ENCODE measurements around the gene HIVEP3. TPM values are rescaled to one million over a fixed set of nuclear protein-coding genes. Genes with fewer than 3 reads are reported as not detected.

HIVEP3 gene
- total RNA-seq, 3 donors from 2014 or later = 107 to 117 (median 114) TPM

- DNase-seq = no peak
- no peaks in the 10 kb centered on the region for H3K9me3 Mint-ChIP-seq
- no peaks in the 10 kb centered on the region for H3K27me3 Mint-ChIP-seq (ENCODE audit: low read depth)
- ATAC-seq = no peak
- H3K4me3 Mint-ChIP-seq = no peak overlapping the region
- peaks cover 19% of the 10 kb centered on the region for H3K36me3 Mint-ChIP-seq (ENCODE audit: insufficient read depth)
- peaks cover 32% of the 10 kb centered on the region for H3K4me1 Mint-ChIP-seq (ENCODE audit: low read depth)
These were observed 70.3 kb downstream of the HIVEP3 start for GRCh38 chr1:41848216-41848952.

- Mint-ChIP-seq H3K9me3 (no peaks in the 10 kb centered on the region), H3K27me3 (ENCODE audit: low read depth) (no peaks in the 10 kb centered on the region), H3K4me3 (no peak overlapping the region), H3K36me3 (ENCODE audit: insufficient read depth) (peaks cover 17% of the 10 kb centered on the region), H3K4me1 (ENCODE audit: low read depth) (peaks cover 32% of the 10 kb centered on the region)
- DNase-seq (no peak), ATAC-seq (no peak)
These were observed 71.0 kb downstream of the HIVEP3 start for GRCh38 chr1:41847733-41848132.

GRCh38 chr1:41846625-41847405, 71.9 kb downstream of the HIVEP3 start:
- DNase-seq (no peak), ATAC-seq (no peak)
- Mint-ChIP-seq H3K36me3 (ENCODE audit: insufficient read depth) (peaks cover 17% of the 10 kb centered on the region), H3K27me3 (ENCODE audit: low read depth) (no peaks in the 10 kb centered on the region), H3K4me3 (no peak overlapping the region), H3K4me1 (ENCODE audit: low read depth) (peaks cover 32% of the 10 kb centered on the region), H3K9me3 (no peaks in the 10 kb centered on the region)

DNA sequence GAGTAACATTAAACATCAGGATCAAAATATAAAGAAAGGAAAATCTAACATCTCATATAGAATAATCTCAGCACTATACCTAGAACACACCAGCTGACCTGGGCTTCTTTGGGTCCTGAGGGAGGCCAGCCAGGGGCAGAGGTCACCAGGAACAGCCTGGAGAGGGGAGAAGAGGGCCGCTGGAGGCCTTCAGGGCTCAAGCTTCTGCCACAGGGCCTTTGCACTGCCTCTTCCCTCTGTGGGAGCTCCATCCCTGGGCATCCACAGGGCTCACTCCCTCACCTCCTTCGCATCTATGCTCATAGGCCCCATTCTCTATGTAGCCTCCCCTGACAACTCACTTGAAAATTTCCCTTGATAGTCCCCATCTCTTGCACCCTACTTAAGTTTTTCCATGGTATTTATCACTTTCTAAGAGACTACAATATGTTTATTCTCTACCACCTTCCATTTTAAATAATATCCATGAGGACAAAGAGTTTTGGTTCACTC, 73.9 kb downstream of the HIVEP3 start:
- ATAC-seq = no peak
- peaks cover 28% of the 10 kb centered on the region for H3K4me1 Mint-ChIP-seq (ENCODE audit: low read depth)
- no peaks in the 10 kb centered on the region for H3K27me3 Mint-ChIP-seq (ENCODE audit: low read depth)
- no peaks in the 10 kb centered on the region for H3K9me3 Mint-ChIP-seq
- no peak overlapping the region for H3K4me3 Mint-ChIP-seq
- peaks cover 17% of the 10 kb centered on the region for H3K36me3 Mint-ChIP-seq (ENCODE audit: insufficient read depth)
- no peak for DNase-seq

DNA sequence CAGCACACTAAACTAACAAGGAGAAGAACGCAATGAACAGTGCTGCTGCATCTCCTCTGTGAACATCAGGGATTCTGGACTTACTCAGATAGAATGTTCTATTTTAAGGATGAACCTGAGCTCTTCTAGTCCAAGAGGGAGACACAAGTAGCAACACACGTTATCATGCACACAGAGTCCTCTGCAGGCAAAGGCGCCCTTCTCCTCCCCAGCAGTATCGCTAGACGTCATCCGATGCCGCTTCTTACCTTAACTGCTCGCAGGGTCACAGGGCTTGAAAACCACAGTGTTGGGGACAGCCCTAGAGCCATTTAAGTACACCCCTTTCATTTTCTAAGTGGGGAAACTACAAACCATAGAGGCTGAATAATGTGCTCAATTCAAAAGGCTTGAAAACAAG, 74.5 kb downstream of the HIVEP3 start:
- Mint-ChIP-seq H3K4me1 (ENCODE audit: low read depth) (peaks cover 26% of the 10 kb centered on the region), H3K9me3 (no peaks in the 10 kb centered on the region)
- ATAC-seq = no peak

DNA sequence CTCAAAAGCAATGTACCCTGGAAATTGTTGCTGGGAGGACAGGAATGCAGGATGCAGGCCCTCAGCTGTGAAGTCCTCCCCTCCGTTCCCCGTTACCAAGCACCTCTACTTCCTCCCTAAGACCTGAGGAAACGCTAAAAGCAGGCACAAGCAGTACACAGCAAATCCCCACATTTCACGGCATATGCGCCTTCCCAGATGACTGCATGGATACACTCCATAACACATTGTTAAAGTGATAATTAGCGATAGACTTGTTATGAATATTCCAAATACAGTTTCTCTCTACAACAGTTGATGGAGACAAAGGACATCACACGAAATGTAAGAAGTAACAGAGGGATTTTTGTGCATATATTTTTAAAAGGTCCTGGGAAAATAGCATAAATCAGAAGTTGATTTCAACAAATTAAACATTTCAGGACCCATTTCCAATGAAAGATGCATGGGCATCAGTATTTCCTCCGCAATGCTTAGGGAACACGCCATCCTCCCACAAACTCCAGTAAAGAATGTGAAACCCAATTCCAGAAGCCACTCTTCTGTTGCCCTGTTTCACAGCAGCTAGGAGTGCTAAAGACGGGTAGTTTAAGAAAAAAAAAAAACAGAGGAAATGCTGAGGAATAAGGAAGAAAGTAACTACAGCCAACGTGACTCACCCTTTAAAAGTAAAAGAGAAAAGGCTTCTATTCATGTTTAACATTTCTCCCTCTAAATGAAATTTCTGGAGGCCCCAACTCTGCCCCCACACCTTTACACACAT, 75.5 kb downstream of the HIVEP3 start:
- peaks cover 26% of the 10 kb centered on the region for H3K4me1 Mint-ChIP-seq (ENCODE audit: low read depth)
- H3K27me3 Mint-ChIP-seq (ENCODE audit: low read depth) = no peaks in the 10 kb centered on the region
- peaks cover 17% of the 10 kb centered on the region for H3K36me3 Mint-ChIP-seq (ENCODE audit: insufficient read depth)
- ATAC-seq (no peak), DNase-seq (no peak)
- H3K9me3 Mint-ChIP-seq = no peaks in the 10 kb centered on the region
- H3K4me3 Mint-ChIP-seq = no peak overlapping the region

More for the DNA sequence above, 74.5 kb downstream of the HIVEP3 start:
- Mint-ChIP-seq H3K4me3 (no peak overlapping the region), H3K27me3 (ENCODE audit: low read depth) (no peaks in the 10 kb centered on the region), H3K36me3 (ENCODE audit: insufficient read depth) (peaks cover 17% of the 10 kb centered on the region)
- no peak for DNase-seq

- H3K9me3 Mint-ChIP-seq = no peaks in the 10 kb centered on the region
- H3K4me3 Mint-ChIP-seq = no peak overlapping the region
- peaks cover 22% of the 10 kb centered on the region for H3K4me1 Mint-ChIP-seq (ENCODE audit: low read depth)
- H3K27me3 Mint-ChIP-seq (ENCODE audit: low read depth) = no peaks in the 10 kb centered on the region
- ATAC-seq (no peak), DNase-seq (no peak)
- H3K36me3 Mint-ChIP-seq (ENCODE audit: insufficient read depth) = peaks cover 10% of the 10 kb centered on the region
These were observed 76.4 kb downstream of the HIVEP3 start for GRCh38 chr1:41842326-41842725.

DNA sequence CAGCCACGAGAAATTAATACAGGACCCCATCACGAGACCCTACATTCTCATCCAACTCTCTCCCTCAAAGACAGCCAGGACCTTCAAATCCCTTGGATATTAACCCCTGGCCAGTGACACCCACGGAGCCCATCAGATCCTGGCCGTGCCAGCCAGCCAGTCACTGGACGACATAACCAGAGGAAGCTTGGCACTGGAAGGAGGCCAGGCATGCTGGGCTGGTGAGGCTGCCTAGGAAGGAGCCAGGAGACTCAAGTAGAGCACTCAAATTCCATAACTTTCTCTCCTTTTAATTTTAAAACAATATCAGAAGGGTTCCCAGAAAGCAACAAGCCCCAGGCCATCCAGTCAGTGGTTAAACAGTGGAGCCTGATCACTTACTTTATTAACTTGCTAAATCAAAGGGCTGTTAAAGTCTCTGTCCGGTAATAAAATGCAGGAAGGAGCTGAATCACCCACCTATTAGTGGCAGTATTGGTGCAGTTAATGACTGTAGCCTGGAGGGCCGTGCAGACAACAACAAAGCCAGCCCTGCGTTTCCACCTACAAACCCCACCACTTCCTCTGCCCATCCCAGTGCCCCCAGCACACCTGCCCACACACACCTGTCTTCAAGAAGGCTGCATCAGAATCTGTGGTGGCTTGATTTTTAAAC, 78.0 kb downstream of the HIVEP3 start:
- no peak for DNase-seq
- Mint-ChIP-seq H3K27me3 (ENCODE audit: low read depth) (no peaks in the 10 kb centered on the region), H3K4me3 (no peak overlapping the region), H3K4me1 (ENCODE audit: low read depth) (peaks cover 10% of the 10 kb centered on the region), H3K36me3 (ENCODE audit: insufficient read depth) (no peaks in the 10 kb centered on the region), H3K9me3 (no peaks in the 10 kb centered on the region)
- ATAC-seq = no peak

DNA sequence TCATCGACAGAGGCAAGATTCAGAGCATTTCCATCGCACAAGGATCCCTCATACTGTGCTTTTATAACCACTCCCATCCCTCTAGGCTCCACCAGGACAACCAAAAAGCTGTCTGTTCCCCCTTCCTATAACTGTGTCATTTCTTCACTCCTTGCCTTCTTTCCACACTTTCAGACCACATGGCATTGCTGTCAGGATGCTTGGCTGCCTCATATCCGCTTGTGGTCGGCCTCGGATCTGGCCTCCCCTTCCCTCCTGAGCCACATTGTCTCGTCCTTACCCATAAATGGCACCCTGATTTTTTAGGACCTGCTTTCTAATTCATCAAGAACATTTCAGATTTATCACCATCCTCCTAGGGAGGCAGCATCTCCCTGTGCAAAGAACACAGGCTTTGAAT, 80.5 kb downstream of the HIVEP3 start:
- no peaks in the 10 kb centered on the region for H3K27me3 Mint-ChIP-seq (ENCODE audit: low read depth)
- H3K4me1 Mint-ChIP-seq (ENCODE audit: low read depth) = peaks cover 5% of the 10 kb centered on the region
- no peaks in the 10 kb centered on the region for H3K36me3 Mint-ChIP-seq (ENCODE audit: insufficient read depth)
- DNase-seq = no peak
- no peaks in the 10 kb centered on the region for H3K9me3 Mint-ChIP-seq
- H3K4me3 Mint-ChIP-seq = no peak overlapping the region
- ATAC-seq = no peak

DNA sequence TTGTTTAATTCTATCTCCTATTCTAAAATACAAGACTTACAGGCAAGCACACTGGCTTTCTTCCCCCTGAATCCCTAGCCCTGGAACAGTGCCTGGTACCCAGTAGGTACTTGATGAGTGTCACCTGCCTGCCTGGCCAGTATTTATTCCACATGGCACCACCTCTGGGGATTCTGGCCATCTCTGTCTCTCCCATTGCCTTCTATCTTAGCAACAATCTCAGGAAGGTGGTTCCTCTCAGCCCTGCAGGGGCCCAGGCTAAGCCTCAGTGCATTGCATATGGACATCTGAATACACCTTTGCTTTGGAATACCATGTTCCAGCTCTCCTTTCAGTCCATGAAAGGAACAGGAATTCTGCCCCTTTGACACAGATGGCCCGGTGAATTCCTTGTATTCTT, 81.0 kb downstream of the HIVEP3 start:
- Mint-ChIP-seq H3K27me3 (ENCODE audit: low read depth) (no peaks in the 10 kb centered on the region), H3K4me3 (no peak overlapping the region), H3K36me3 (ENCODE audit: insufficient read depth) (no peaks in the 10 kb centered on the region), H3K9me3 (no peaks in the 10 kb centered on the region), H3K4me1 (ENCODE audit: low read depth) (peaks cover 5% of the 10 kb centered on the region)
- ATAC-seq (no peak), DNase-seq (no peak)

GRCh38 chr1:41835485-41835884, 83.2 kb downstream of the HIVEP3 start:
- Mint-ChIP-seq H3K4me3 (no peak overlapping the region), H3K9me3 (no peaks in the 10 kb centered on the region), H3K36me3 (ENCODE audit: insufficient read depth) (peaks cover 2% of the 10 kb centered on the region), H3K4me1 (ENCODE audit: low read depth) (no peaks in the 10 kb centered on the region), H3K27me3 (ENCODE audit: low read depth) (no peaks in the 10 kb centered on the region)
- DNase-seq (no peak), ATAC-seq (no peak)

DNA sequence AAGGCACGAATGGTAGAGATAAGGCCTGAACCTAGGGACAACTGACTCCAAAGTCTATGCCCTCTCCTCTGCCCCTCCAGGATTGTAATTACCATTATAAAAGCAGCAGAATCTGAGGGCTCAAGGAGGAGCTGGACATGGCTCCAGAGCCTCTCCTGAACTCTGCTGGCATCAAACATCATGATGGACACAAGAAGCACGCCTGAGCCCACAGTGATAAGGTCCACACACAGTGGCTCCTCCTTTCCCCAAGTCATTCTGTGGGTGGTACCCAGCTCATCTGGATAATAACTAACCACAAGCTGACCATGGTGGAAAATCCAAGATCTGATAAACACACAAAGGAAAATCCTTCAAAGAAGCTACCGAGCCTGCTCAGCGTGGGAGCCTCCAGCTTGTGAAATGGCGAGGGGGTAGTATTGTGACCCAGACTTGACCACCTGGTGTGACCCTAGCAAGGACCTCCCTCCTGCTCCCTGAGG, 85.2 kb downstream of the HIVEP3 start:
- no peak for ATAC-seq
- no peak for DNase-seq
- Mint-ChIP-seq H3K36me3 (ENCODE audit: insufficient read depth) (peaks cover 2% of the 10 kb centered on the region), H3K9me3 (no peaks in the 10 kb centered on the region), H3K4me3 (no peak overlapping the region), H3K27me3 (ENCODE audit: low read depth) (no peaks in the 10 kb centered on the region), H3K4me1 (ENCODE audit: low read depth) (no peaks in the 10 kb centered on the region)

- Mint-ChIP-seq H3K4me1 (ENCODE audit: low read depth) (no peaks in the 10 kb centered on the region), H3K36me3 (ENCODE audit: insufficient read depth) (peaks cover 2% of the 10 kb centered on the region), H3K4me3 (no peak overlapping the region), H3K9me3 (no peaks in the 10 kb centered on the region), H3K27me3 (ENCODE audit: low read depth) (no peaks in the 10 kb centered on the region)
- DNase-seq (no peak), ATAC-seq (no peak)
These were observed 88.0 kb downstream of the HIVEP3 start for GRCh38 chr1:41830726-41831125.

Data from activated T-cell treated with anti-CD3 and anti-CD28 coated beads, Interleukin-2, amount 50 U/mL, for 4 hours (primary cell).